ENCODE data around the gene WDR6.

- TF ChIP-seq JUN (CRISPR knock-in tag; IDR thresholded peaks at IDR 0.05) (no peak), ZNF263 (CRISPR knock-in tag; IDR thresholded peaks at IDR 0.05; ENCODE audit: low read depth) (no peak), ZNF232 (CRISPR knock-in tag; IDR thresholded peaks at IDR 0.05) (no peak), CTCF (IDR thresholded peaks at IDR 0.05) (no peak), TEAD4 (CRISPR knock-in tag; IDR thresholded peaks at IDR 0.05) (no peak), USF2 (CRISPR knock-in tag; IDR thresholded peaks at IDR 0.05) (no peak), STAT6 (CRISPR knock-in tag; conservative IDR thresholded peaks at IDR 0.05; ENCODE audit: low read depth) (no peak), ZNF121 (CRISPR knock-in tag; IDR thresholded peaks at IDR 0.05) (no peak), ZNF281 (CRISPR knock-in tag; IDR thresholded peaks at IDR 0.05) (no peak), ZSCAN18 (CRISPR knock-in tag; IDR thresholded peaks at IDR 0.05) (no peak), HMGXB4 (CRISPR knock-in tag; IDR thresholded peaks at IDR 0.05) (no peak), NR1H2 (CRISPR knock-in tag; IDR thresholded peaks at IDR 0.05) (no peak)
Measured at GRCh38 chr3:48974076-48974864, 32.9 kb upstream of the WDR6 start.
